HG02571 (cell line): ENCODE results near the gene TKT.
"Not testable (repeated sequence)": the region's sequence is repeated elsewhere in the genome, so short reads cannot be mapped to it uniquely, and the experiment has no call there.

Experiments
- ATAC-seq: cut with Tn5 transposase; IDR thresholded peaks from one replicate; pipeline ENCODE4 v1.9.1; 2021; ENCODE audit warnings: mild to moderate bottlenecking, moderate library complexity; ENCODE audit not compliant: unreplicated experiment

The TKT gene

DNA sequence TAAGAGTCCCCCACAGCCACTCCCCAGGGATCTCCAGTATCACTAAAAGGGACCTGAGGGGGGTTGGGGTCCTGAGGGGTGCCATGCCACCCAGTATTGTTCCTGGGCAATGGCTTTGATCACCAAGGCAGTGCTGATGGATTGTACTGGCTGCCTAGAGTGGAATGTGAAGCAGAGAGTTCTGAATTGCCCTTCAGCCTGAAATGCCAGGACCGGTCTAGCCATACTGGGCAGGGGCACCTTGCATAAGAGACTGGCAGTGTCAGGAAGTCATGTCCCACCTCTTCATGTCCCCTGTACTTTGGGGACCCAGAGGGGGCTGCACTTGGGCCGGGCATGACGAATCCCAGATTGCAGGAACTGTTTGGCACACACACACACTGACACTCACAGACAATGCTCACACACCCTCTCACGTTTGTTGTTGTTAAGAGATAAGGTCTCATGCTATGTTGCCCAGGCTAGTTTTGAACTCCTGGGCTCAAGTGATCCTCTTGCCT, 4.5 kb upstream of the TKT start:
- ATAC-seq, result no peak

DNA sequence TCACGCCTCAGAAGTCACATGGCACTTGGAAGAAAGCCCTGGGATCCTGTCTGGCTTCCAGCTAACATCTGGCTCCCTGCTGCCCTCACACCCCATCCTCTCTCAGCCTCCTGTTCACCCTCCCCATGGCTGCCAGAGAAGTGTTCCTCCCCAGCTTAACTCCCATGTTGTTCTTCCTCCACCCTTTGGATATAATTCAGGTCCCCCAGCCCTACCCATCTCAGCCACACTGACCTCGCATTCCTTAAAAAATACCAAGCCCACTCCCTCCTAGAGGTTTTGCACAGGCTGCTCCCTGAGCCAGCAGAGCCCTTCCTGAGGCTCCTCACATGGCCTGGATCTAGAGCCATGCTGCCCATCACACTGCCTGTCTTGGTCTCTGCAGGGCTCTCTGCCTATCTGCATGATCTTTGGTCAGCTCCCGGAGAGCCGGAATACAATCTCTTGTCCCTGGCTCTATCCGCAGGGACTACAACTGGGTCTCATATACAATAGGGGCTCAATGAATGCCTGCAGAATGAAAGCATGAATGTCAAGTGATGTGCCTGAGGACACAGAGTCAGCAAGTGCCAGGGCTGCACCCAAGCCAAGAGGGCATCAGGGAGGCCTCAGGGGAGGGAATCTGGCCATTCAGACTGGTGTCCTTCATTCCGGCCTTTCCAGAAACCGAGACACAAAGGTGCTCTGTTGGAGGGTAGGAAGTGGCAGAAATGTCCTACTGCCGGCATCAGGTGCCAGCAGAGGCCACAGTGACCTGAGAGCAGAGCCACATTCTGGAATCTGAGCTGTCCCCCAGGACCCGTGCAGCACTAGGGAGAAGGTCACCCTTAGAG, 3.8 kb upstream of the TKT start:
- no peak for ATAC-seq

DNA sequence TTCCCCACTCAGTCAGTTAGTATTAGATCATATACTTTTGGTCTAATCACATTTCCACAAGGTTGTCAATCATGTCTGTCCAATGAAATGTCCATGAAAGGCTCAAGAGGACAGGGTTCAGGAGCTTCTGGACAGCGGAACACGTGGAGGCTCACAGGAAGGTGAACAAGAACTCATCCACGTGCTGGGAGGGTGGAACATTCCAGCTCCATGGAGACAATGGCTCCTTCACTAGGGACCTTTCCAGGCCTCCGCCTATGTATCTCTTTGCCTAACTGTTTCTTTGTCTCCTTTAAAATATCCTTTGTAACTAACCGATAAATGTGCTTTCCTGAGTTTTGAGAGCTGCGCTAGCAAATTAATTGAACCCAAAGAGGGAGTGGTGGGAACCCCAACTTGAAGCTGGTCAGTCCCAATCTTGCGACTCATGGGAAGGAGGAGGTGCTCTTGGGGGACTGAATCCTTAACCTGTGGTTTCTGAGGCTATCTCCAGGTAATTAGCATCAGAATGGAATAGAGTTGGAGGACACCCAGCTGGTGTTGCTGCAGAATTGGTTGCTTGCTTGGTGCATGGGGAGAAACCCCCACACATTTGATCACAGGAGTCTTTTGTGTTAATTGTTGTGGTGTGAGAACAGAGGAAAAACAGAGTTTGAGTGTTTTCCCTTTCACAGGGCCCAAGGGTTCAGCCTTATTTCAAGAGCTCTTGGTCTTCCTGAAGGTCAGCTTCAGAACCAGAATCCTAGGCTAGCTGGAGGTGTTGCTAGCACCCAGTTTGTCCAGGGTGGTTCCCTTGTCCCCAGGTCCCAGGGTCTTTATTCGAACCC, 3.0 kb upstream of the TKT start:
- ATAC-seq, result no peak

DNA sequence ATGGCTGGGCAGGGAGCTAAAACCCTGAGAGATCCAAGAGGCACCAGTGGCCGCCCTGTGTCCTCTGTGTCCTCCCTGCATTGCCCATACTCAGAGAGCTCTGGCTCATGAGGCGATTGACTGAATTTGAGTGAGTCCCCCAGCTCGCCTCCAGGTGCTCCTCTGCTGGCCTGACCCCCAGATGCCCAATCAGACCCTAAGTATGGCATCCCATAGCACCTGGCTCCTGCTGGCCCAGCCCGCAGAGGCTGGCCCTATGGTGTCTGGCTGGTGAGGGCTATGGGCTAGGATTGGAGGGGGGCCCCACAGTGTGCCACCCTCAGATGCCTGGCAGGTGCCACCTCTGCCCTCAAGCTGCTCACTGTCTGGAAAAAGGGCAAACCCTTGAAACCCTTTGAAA, 1.6 kb upstream of the TKT start:
- no peak for ATAC-seq

DNA sequence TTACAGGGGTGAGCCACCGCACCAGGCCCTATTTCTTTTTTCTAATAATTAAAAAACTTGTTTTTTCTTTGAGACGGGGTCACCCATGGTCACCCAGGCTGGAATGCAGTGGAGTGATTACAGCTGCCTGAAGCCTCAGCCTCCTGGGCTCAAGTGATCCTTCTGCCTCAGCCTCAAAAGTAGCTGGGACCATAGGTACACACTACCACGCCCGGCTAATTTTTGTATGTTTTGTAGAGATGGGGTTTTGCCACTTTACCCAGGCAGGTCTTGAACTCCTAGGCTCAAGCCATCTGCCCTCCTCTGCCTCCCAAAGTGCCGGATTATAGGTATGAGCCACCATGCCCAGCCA, 858 bp upstream of the TKT start:
- ATAC-seq, result no peak

DNA sequence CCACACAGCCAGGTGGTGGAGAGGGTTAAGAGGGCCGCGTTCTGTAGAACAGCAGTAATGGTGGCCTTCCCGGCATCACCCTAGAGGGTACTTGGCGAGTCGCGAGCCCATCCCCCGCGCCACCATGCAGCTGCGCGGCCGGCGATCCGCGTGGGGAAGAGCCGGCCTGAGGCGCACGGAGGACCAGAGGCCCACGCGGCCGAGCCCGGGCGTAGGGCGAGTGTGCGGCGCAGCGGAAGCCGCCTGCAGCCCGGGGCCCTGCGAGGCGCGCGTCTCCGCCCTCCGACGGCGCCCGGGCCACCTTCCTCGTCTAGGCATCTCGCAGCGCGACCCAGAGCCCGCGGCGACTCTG, 423 bp downstream of the TKT start:
- ATAC-seq, result peak; percentile 39

DNA sequence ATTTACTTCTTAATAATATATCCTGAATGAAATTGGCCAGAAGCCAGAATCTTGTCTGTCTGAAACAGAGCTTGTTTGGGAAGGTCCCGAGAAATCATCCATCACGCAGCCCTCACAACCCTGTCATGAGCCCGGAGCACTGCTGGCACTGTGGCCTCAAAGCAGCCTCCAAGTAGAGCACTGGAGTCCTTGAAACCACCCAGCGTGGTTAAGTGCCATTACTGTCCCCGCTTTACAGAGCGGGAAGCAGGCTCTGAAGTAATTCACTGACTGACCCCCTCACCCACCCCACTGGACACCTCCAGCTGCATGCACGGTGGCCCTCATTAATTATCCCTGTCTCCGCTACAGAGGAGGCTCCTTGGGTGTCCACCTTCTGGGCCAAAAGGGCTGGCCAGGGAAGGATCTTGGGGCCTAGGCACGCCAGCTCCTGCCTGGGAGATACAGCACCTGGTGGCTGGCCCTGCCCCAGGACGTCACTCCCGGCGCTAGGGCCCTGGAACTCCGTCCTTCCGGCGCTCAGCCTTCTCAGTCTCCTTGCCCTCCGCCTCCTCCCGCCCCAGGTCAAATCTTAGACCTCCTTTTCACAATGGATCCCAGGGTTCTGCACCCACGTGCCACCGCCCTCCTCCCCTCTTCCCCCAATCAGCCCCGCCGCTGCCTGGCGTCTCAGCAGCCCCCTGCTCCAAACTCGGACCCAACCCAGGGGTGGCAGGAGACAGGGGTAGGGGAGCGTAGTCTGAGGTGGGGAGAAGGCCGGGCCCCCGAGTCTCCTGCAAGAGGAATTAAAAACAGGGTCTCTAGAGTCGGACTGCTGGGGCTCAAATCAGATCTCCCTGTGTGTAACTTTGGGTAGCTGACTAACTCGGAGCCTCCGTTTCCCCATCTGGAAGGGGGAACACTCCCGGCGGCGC, 1.1 kb downstream of the TKT start:
- peak; percentile 52 for ATAC-seq

DNA sequence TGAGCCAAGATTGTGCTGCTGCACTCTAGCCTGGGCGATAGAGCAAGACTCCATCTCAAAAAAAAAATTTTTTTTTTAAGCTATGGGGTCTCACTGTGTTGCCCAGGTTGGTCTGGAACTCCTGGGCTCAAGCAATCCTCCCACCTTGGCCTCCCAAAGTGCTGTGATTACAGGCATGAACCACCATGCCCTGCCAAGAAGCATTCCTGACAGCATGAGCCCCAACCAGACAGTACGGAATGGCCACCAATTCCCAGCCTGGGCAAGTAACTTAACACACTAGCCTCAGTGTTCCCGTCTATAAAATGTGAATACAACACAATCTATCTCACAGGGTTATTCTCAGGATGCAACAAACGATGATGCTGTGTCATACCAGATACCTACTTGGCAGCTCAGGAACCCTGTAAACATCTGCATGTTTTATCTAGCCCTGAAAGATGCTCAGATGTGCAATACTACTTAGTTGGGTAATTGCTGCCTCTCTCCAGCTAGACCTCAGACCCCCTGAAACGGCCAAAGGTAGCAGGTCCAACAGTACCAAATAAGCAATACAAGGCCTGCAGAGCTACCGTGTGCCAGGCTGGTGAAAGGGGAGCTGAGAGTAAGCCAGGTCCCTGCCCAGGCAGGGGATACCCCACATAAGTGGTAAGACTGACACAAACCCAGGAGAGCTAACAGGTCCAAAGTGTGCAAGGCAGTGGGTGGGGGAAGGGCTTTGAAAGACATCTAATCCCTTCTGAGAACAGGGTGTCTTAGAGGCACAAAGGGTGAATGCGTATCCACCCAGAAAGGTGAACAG, 1.9 kb downstream of the TKT start:
- ATAC-seq, result no peak

DNA sequence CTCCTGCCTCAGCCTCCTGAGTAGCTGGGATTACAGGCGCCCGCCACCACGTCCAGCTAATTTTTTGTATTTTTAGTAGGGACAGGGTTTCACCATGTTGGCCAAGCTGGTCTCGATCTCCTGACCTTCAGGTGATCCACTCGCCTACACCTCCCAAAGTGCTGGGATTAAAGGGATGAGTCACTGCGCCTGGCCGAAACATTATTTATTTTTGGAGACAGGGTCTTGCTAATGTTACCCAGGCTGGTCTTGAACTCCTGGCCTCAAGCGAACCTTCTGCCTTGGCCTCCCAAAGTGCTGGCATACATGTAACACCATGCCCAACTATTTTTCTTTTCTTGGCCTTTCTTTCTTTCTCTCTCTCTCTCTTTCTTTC, 2.9 kb downstream of the TKT start:
- ATAC-seq, result not testable (repeated sequence)

DNA sequence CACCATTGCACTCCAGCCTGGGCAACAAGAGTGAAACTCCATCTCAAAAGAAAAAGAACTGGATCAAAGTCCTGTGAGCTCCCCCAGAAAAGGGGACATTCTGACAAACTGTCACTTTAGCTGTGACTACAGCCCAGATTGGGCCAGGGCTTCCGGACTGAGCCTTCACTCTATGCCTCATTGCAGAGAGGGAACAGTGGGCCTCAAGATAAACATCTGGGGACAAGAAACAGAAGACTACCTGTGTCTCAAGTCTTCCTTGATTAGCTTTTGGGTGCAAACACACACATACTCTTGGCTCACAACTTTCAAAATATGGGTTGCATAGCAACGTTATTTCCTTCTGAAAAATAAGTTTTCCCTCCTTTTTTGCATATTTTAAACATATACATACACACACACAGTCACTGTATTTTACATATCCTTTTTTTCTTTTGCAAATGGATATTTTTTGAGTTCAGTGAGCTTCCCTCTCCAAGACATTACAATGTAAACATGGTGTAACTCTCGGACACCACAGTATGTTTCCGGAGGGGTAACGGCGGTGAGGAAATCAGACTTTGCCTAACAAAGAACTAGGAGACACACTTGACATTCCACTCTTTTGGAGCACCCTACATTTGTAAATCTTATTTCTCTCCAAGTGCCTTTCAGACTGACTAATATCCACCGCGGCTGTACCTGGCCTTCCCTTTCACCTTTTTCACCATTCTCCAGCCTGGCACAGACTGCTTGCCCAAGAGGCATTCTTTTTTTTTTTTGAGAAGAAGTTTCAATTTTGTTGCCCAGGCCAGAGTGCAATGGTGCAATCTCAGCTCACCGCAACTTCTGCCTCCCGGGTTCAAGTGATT, 3.5 kb downstream of the TKT start:
- ATAC-seq, result no peak

DNA sequence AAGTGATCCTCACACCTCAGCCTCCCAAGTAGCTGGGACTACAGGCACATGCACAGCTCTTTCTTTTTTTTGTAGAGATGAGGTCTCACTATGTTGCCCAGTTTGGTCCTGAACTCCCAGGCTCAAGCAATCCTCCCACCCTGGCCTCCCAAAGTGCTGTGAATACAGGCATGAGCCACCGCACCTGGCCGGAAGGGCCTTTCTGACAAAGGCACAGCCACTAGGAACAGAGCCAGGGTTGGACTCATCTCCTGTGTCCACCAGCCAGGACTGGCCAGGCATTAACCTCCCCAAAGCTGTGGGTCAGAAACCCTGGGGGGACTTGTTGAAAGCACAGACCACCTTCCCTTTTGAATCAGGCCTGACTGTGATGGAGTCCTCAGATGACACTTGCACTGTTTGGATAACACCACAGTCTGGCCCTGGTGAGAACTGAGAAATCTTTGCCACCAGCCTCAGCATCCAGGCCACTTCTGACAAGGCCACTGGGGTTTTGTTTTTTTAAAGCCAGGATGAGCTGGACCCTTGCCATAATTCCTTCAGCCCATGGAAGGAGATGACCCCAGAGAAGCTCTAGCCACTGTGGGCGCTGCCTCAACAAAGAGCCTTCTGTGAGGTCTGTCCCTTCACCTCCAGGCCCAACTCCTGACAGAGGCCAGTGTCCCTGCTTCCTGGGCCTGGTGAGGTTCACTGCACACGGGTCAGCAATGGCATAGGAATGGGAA, 4.8 kb downstream of the TKT start:
- ATAC-seq, result no peak

DNA sequence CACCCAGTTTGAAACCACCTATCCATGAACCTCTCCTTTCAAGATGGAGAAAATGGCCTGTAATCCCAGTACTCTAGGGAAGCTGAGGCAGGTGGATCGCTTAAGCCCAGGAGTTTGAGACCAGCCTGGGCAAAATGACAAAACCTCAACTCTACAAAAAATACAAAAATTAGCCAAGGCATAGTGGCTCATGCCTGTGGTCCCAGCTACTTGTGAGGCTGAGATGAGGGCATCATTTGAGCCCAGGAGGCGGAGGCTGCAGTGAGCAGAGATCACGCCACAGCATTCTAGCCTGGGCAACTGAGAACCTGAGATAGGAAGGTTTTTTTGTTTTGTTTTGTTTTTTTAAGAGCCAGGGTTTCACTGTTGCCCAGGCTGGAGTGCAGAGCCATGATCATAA, 5.4 kb downstream of the TKT start:
- ATAC-seq, result no peak

DNA sequence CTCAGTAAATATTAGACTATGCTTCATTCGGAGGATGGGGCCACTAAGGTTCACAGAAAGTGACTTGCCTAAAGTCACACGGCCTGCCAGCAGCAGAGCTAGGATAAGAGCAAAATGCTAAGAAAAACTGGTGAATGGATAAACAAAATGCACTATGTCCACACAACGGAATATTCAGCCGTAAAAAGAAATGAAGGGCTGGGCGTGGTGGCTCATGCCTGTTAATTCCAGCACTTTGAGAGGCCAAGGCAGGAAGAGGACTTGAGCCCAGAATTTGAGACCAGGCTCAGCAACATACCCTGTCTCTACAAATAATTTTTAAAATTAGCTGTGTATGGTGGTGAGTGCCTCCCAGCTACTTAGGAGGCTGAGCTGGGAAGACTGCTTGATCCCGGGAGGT, 7.7 kb downstream of the TKT start:
- ATAC-seq, result no peak

DNA sequence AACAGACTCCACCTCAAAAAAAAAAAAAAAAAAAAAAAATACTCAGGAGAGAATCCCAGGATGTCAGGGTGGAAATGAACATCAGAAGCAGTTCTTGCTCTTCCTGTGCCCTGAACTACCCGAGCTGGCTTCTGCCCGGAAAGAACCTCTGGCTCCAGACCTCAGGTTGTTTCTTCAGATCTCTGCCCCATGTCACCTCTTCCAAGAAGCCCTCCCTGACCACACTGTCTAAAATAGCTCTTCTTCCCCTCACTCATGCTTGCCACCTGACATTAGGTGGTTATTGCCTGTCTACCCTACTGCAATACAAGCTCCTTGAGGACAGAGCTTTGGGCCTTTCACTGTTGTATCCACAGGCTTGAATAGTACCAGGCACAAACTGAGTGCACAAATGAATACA, 8.2 kb downstream of the TKT start:
- ATAC-seq, result no peak

DNA sequence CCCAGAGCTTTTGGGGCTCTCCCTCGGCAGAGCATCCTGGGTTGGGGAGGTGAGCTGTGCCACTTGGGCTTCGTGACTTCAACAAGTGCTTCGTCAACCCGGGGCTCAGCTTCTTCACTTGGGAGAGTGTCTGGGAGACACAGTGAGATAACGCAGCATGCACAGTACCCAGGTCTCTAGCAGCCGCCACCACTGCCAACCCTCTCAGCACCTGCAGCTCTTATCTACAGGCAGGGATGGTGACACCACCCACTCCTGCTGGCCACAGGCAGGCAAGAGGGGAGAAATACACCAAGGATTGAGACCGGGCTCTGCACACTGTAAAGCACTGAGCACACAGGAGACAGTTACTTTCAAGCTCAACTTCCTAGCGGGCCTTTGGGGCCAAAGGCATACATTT, 11.6 kb downstream of the TKT start:
- no peak for ATAC-seq

DNA sequence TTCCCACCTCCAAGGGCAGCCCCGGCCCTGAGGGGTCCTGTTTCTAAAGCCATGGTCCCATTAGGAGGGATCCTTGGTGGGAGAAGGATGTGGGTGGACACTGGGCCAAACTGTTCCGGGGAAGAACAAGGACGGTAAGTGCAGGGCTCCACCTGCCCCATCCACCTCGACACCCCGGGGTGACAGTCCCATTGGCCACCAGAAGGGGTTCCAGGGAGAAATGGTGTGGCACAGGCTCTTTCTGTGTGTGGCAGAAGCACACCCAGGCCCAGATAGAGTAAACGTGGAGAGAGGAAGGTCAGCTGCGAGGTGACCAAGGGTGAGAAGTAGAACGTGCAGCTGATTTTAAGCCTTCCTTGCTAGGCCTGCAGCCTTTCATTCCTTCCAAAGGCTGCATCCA, 12.0 kb downstream of the TKT start:
- no peak for ATAC-seq

DNA sequence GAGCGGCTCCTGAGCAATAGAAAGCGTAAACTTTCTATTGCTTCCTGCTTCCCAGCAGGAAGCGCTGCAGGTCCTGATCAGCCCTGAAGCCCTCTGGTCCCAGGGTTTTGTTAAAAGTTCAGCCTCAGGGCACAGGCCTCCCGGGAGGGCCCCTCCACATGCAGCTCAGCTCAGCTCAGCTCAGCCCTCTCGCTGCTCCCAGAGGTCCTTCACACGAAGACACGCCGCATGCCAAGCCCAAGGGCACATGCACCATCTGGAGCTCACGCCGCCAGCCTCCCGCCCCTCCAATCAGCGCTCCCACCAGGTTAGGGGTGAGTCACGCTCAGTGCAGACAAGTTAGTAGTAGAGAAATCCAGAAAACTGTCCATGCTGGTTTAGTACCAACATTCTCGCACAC, 12.7 kb downstream of the TKT start:
- ATAC-seq, result no peak

DNA sequence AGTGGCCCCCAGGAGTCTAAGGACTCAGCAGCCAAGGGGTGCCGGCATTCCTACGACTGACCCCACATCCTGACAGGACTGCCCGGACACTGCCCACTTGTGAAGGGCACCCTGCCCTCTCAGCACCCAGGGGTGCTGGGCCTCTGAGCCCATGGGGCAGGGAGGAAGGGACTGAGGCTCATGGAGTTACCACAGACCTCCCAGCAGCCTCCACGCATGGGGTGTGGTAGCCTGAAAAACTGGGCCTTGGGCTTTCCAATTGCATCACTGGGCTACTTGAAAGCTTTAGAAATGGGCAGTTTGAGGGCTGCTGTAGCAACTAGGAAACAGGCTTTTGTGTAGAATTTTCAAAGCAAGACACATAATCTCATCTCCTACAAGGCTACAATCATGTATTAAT, 13.2 kb downstream of the TKT start:
- no peak for ATAC-seq

DNA sequence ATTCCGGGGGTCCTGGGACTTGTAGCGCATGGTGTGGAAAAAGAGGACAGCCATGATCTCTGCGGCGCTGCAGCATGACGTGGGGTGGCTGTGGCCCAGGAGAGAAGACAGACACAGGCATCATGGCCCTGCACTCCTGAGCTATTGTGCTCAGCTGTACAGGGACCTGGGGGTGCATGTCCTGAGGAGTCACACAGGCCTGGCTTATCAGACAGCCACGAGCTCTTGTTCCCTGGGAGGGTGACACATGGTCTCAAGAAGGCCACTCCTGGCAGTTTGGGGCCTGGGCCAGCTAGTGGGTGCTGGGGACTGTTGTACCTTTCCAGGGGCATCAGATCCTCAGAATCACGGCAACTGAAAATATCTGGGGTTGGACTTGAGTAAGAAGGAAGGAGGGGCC, 13.7 kb downstream of the TKT start:
- no peak for ATAC-seq
